Measurements from ENCODE around the gene NCOR2. TPM values are rescaled to one million over a fixed set of nuclear protein-coding genes. Genes with fewer than 3 reads are reported as not detected.

Gene NCOR2
- total and polyA plus RNA-seq, 2 donors (not counting 1 experiment from before 2014, with no cell fraction given) = 25.9 to 144 TPM

DNA sequence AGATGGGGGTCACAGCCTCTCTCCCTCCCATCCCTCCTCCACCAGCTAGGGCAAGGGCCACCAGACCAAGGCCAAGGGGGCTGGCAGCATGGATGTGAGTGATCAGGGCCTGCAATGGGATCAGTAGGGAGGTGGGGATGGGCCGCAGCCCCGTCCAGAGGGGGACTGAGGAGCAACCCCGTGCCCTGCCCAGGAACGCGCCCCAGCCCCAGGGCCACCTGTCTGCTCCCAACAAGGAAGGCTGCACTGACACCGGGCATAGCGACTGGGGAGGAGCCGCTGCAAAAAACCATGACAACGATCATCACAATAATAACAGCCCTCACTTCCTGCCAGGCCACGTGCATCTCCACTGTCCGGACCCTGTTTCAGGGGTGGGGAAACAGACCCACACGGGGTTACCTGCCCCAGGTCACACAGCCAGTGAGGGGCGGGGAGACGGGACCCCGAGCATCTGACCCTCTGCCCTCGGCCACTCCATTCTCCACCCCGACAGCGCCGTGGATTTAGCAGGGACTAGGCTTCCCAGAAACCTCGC lies 24.3 kb downstream of the NCOR2 start:
- peaks cover 0 to 4% of the 10 kb centered on the region in 2 experiments for H3K36me3 ChIP-seq (replicated peaks in 1 of 2; ENCODE audit: control extremely low read depth in 1 of 2, control insufficient read depth in 1 of 2, extremely low read depth in 1 of 2, insufficient read depth in 2 of 2, low read length in 1 of 2)
- H2AFZ ChIP-seq (ENCODE audit: insufficient read depth, low read depth, low read length, poor library complexity, severe bottlenecking) = no peak overlapping the region
- ATAC-seq (ENCODE audit: low read depth) (peak; percentile 29), DNase-seq (peak; percentile 70)
- WGBS (ENCODE audit: insufficient coverage) = 53% methylated on average over 18 of the region's 20 CpGs
- peaks cover 93% of the 10 kb centered on the region for H4K20me1 ChIP-seq (ENCODE audit: control insufficient read depth, insufficient read depth, low read length, poor library complexity, severe bottlenecking)
- TF ChIP-seq EZH2 (IDR thresholded peaks at IDR 0.05; ENCODE audit: borderline replicate concordance, insufficient read depth, low read depth, low read length, poor library complexity, severe bottlenecking) = no peak
- TF ChIP-seq, protein P1, sequence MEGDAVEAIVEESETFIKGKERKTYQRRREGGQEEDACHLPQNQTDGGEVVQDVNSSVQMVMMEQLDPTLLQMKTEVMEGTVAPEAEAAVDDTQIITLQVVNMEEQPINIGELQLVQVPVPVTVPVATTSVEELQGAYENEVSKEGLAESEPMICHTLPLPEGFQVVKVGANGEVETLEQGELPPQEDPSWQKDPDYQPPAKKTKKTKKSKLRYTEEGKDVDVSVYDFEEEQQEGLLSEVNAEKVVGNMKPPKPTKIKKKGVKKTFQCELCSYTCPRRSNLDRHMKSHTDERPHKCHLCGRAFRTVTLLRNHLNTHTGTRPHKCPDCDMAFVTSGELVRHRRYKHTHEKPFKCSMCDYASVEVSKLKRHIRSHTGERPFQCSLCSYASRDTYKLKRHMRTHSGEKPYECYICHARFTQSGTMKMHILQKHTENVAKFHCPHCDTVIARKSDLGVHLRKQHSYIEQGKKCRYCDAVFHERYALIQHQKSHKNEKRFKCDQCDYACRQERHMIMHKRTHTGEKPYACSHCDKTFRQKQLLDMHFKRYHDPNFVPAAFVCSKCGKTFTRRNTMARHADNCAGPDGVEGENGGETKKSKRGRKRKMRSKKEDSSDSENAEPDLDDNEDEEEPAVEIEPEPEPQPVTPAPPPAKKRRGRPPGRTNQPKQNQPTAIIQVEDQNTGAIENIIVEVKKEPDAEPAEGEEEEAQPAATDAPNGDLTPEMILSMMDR (IDR thresholded peaks at IDR 0.05) = no peak
- peak overlapping the region; percentile 58 for H3K4me2 ChIP-seq (replicated peaks; ENCODE audit: low read depth, low read length, poor library complexity, severe bottlenecking)
- no peaks in the 10 kb centered on the region for H3K27me3 ChIP-seq (replicated peaks in 1 of 4; ENCODE audit: control extremely low read depth in 1 of 4, control insufficient read depth in 3 of 4, insufficient read depth in 4 of 4, low read length in 3 of 4)
- H3K4me3 ChIP-seq (ENCODE audit: control extremely low read depth in 1 of 5, extremely low read depth in 1 of 5, insufficient read depth in 1 of 5, low read depth in 2 of 5, low read length in 4 of 5) = no peak overlapping the region
- intact Hi-C loops (cut with micrococcal nuclease) = no loop called here
- H3K4me1 Mint-ChIP-seq = peaks cover 65% of the 10 kb centered on the region
- peak overlapping the region; percentile 49 for H3K4me3 Mint-ChIP-seq
- H3K27me3 Mint-ChIP-seq = no peaks in the 10 kb centered on the region
- POLR2A ChIA-PET = no interaction called here
- peak overlapping the region; percentile 51 to 63 for H3K27ac ChIP-seq (ENCODE audit: low read length in 2 of 2)
- peak overlapping the region; percentile 63 for H3K27ac Mint-ChIP-seq
- H3K79me2 ChIP-seq (ENCODE audit: control insufficient read depth, insufficient read depth, low read length) = peaks cover 97% of the 10 kb centered on the region
- no peaks in the 10 kb centered on the region for H3K9me3 ChIP-seq (ENCODE audit: control extremely low read depth in 1 of 3, control insufficient read depth in 2 of 3, insufficient read depth in 1 of 3, low read length in 2 of 3)
- CTCF ChIA-PET = interaction anchor here (1.0 kb wide), 1 partner anchor 14 kb away, joined by 3 read pairs; no protein-coding TSS in a partner anchor
- peaks cover 42 to 48% of the 10 kb centered on the region in 2 donors for H3K4me1 ChIP-seq (ENCODE audit: control insufficient read depth in 2 of 2, insufficient read depth in 2 of 2, low read length in 2 of 2)
- H3K9me3 Mint-ChIP-seq (ENCODE audit: insufficient read depth) = no peaks in the 10 kb centered on the region
- H3K9ac ChIP-seq (ENCODE audit: low read length) = peak overlapping the region; percentile 23

Measured in B cell (primary cell).